RWPE2 (cell line): ENCODE data around the gene SPTBN4.

Experiments used
- ATAC-seq: fragments of 200-7000 bp; cut with Tn5 transposase; 3 replicates; pipeline ENCODE4 v1.9.1; 2021; ENCODE audit warnings: low read depth
- DNase-seq: peaks from one replicate; pipeline ENCODE4 v3.0.0-alpha.2; 2020; ENCODE audit warnings: low spot score
- H3K27ac ChIP-seq: fragments of 450-650 bp; 2 replicates; pipeline ENCODE4 v1.5.1; 2017; ENCODE audit warnings: mild to moderate bottlenecking; ENCODE audit not compliant: poor library complexity, severe bottlenecking
- H3K27me3 ChIP-seq: fragments of 250-450 bp; sonication (Bioruptor Pico); 2 replicates; pipeline ENCODE4 v1.5.1; 2021; ENCODE audit warnings: mild to moderate bottlenecking, moderate library complexity; ENCODE audit not compliant: insufficient read depth, poor library complexity, severe bottlenecking
- H3K36me3 ChIP-seq: fragments of 250-450 bp; sonication (Bioruptor Pico); 2 replicates; pipeline ENCODE4 v1.5.1; 2020; ENCODE audit warnings: low read depth, mild to moderate bottlenecking, moderate library complexity
- H3K4me1 ChIP-seq: fragments of 250-450 bp; sonication (Bioruptor Pico); 2 replicates; pipeline ENCODE4 v1.5.1; 2021; ENCODE audit warnings: mild to moderate bottlenecking, moderate library complexity; ENCODE audit not compliant: insufficient read depth, poor library complexity, severe bottlenecking
- H3K4me3 ChIP-seq: fragments of 250-450 bp; sonication (Bioruptor Pico); 2 replicates; pipeline ENCODE4 v1.5.1; 2021; ENCODE audit warnings: mild to moderate bottlenecking, moderate library complexity; ENCODE audit not compliant: severe bottlenecking
- H3K9me3 ChIP-seq: fragments of 250-450 bp; sonication (Bioruptor Pico); 2 replicates; pipeline ENCODE4 v1.5.1; 2021; ENCODE audit warnings: mild to moderate bottlenecking, moderate library complexity; ENCODE audit not compliant: severe bottlenecking
- TF ChIP-seq, protein P1 (sequence below): fragments of 450-650 bp; IDR thresholded peaks from one replicate; pipeline ENCODE4 v1.5.1; 2017; ENCODE audit warnings: mild to moderate bottlenecking, moderate library complexity; ENCODE audit not compliant: poor library complexity, severe bottlenecking

SPTBN4 gene

GRCh38 chr19:40507892-40508291 is 41.1 kb downstream of the SPTBN4 start:
- Histone ChIP-seq H3K4me3 (no peak overlapping the region), H3K27ac (no peak overlapping the region), H3K36me3 (no peaks in the 10 kb centered on the region), H3K27me3 (peaks cover 16% of the 10 kb centered on the region), H3K4me1 (no peaks in the 10 kb centered on the region), H3K9me3 (no peaks in the 10 kb centered on the region)
- DNase-seq (no peak), ATAC-seq (no peak)
- TF ChIP-seq, protein P1, sequence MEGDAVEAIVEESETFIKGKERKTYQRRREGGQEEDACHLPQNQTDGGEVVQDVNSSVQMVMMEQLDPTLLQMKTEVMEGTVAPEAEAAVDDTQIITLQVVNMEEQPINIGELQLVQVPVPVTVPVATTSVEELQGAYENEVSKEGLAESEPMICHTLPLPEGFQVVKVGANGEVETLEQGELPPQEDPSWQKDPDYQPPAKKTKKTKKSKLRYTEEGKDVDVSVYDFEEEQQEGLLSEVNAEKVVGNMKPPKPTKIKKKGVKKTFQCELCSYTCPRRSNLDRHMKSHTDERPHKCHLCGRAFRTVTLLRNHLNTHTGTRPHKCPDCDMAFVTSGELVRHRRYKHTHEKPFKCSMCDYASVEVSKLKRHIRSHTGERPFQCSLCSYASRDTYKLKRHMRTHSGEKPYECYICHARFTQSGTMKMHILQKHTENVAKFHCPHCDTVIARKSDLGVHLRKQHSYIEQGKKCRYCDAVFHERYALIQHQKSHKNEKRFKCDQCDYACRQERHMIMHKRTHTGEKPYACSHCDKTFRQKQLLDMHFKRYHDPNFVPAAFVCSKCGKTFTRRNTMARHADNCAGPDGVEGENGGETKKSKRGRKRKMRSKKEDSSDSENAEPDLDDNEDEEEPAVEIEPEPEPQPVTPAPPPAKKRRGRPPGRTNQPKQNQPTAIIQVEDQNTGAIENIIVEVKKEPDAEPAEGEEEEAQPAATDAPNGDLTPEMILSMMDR = no peak

DNA sequence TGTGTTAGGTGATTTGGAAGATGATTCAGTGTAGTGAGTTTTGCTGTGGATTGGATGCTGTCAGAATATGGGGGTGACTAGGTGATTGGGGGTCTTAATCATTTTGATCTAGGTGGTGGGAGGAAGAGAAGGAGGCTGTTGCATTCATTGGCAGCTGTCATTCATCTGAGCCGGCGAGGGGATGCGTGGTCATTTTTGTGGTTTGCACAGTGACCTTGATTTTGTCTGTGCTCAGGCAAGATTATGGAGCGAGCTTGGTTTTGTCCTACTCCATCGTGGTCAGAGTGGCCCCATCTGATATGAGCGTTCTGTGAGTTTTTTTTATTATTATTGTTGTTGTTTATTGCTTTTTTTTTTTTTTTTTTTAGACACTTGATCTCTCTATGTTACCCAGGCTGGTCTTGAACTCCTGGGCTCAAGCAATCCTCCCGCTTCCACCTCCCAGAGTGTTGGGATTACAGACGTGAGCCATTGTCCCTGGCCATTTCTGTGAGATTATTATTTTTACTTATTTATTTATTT is 42.0 kb downstream of the SPTBN4 start:
- no peak overlapping the region for H3K4me3 ChIP-seq
- DNase-seq (no peak), ATAC-seq (no peak)
- TF ChIP-seq, protein P1 = no peak
- no peaks in the 10 kb centered on the region for H3K36me3 ChIP-seq
- no peaks in the 10 kb centered on the region for H3K4me1 ChIP-seq
- no peak overlapping the region for H3K27ac ChIP-seq
- H3K27me3 ChIP-seq = peaks cover 24% of the 10 kb centered on the region
- H3K9me3 ChIP-seq = no peaks in the 10 kb centered on the region

GRCh38 chr19:40510526-40511115 is 43.8 kb downstream of the SPTBN4 start:
- no peak overlapping the region for H3K27ac ChIP-seq
- no peaks in the 10 kb centered on the region for H3K9me3 ChIP-seq
- H3K4me3 ChIP-seq = no peak overlapping the region
- H3K27me3 ChIP-seq = peaks cover 31% of the 10 kb centered on the region
- H3K4me1 ChIP-seq = no peaks in the 10 kb centered on the region
- DNase-seq (no peak), ATAC-seq (no peak)
- TF ChIP-seq, protein P1 = no peak
- H3K36me3 ChIP-seq = no peaks in the 10 kb centered on the region

- Histone ChIP-seq H3K27ac (no peak overlapping the region), H3K36me3 (no peaks in the 10 kb centered on the region), H3K9me3 (no peaks in the 10 kb centered on the region), H3K27me3 (peaks cover 31% of the 10 kb centered on the region), H3K4me1 (no peaks in the 10 kb centered on the region), H3K4me3 (no peak overlapping the region)
- no peak for DNase-seq
- no peak for ATAC-seq
- TF ChIP-seq, protein P1 = no peak
Measured at GRCh38 chr19:40511487-40511886, 44.7 kb downstream of the SPTBN4 start.

GRCh38 chr19:40512110-40512472 is 45.3 kb downstream of the SPTBN4 start:
- ATAC-seq (no peak), DNase-seq (no peak)
- Histone ChIP-seq H3K9me3 (no peaks in the 10 kb centered on the region), H3K4me1 (no peaks in the 10 kb centered on the region), H3K27ac (no peak overlapping the region), H3K36me3 (no peaks in the 10 kb centered on the region), H3K27me3 (peaks cover 31% of the 10 kb centered on the region), H3K4me3 (no peak overlapping the region)
- TF ChIP-seq, protein P1 = no peak
